GM12891 (cell line): ENCODE data around the gene MAN2B1.

Source experiments
- PAX5 ChIP-seq: IDR thresholded peaks from 2 replicates; pipeline ENCODE4 v1.6.1; 2011; ENCODE audit warnings: low read length, moderate library complexity, mild to moderate bottlenecking; ENCODE audit not compliant: insufficient read depth, severe bottlenecking
- POLR2A ChIP-seq: IDR thresholded peaks from 2 replicates; pipeline ENCODE4 v1.6.1; 2011; ENCODE audit warnings: low read depth, low read length, control low read depth
- POLR2AphosphoS5 ChIP-seq: IDR thresholded peaks from 2 replicates; pipeline ENCODE4 v1.6.1; 2011; ENCODE audit warnings: low read depth, low read length, control low read depth
- POU2F2 ChIP-seq: IDR thresholded peaks from 2 replicates; pipeline ENCODE4 v1.6.1; 2011; ENCODE audit warnings: low read depth, mild to moderate bottlenecking, control low read depth, low read length, moderate library complexity
- SPI1 ChIP-seq: IDR thresholded peaks from 2 replicates; pipeline ENCODE4 v1.6.1; 2011; ENCODE audit warnings: low read depth, low read length, control low read depth
- TAF1 ChIP-seq: IDR thresholded peaks from 2 replicates; pipeline ENCODE4 v1.6.1; 2011; ENCODE audit warnings: low read depth, low read length, control low read depth

- TF ChIP-seq POLR2A (no peak), TAF1 (no peak), POLR2AphosphoS5 (no peak), PAX5 (no peak), SPI1 (no peak), POU2F2 (no peak)
Observed at GRCh38 chr19:12607631-12608030, 58.9 kb downstream of the MAN2B1 start.
